ENCODE measurements around the gene SORCS3. TPM values are rescaled to one million over a fixed set of nuclear protein-coding genes. Genes with fewer than 3 reads are reported as not detected.

SORCS3 gene
- total RNA-seq, 1 donor from 2014 or later, result 2.0 TPM

- Mint-ChIP-seq H3K36me3 (ENCODE audit: unreplicated experiment) (peaks cover 17% of the 10 kb centered on the region), H3K27ac (ENCODE audit: unreplicated experiment) (no peak overlapping the region), H3K9me3 (ENCODE audit: unreplicated experiment) (peaks cover 6% of the 10 kb centered on the region), H3K4me3 (ENCODE audit: unreplicated experiment) (peak overlapping the region; percentile 88), H3K27me3 (ENCODE audit: unreplicated experiment) (peaks cover 28% of the 10 kb centered on the region), H3K4me1 (ENCODE audit: low read depth, unreplicated experiment) (peaks cover 6% of the 10 kb centered on the region)
- DNase-seq, result peak; percentile 27
- TF ChIP-seq CTCF (IDR thresholded peaks at IDR 0.05; ENCODE audit: partially characterized antibody, unreplicated experiment), result no peak
These were observed 1.3 kb upstream of the SORCS3 start for GRCh38 chr10:104639590-104640338.

GRCh38 chr10:104640339-104641186, 527 bp upstream of the SORCS3 start:
- Mint-ChIP-seq H3K9me3 (ENCODE audit: unreplicated experiment) (peaks cover 6% of the 10 kb centered on the region), H3K36me3 (ENCODE audit: unreplicated experiment) (peaks cover 17% of the 10 kb centered on the region), H3K4me1 (ENCODE audit: low read depth, unreplicated experiment) (peaks cover 6% of the 10 kb centered on the region), H3K27me3 (ENCODE audit: unreplicated experiment) (peaks cover 28% of the 10 kb centered on the region), H3K4me3 (ENCODE audit: unreplicated experiment) (peak overlapping the region; percentile 90), H3K27ac (ENCODE audit: unreplicated experiment) (no peak overlapping the region)
- TF ChIP-seq CTCF (IDR thresholded peaks at IDR 0.05; ENCODE audit: partially characterized antibody, unreplicated experiment), result no peak
- peak; percentile 48 for DNase-seq

- TF ChIP-seq CTCF (IDR thresholded peaks at IDR 0.05; ENCODE audit: partially characterized antibody, unreplicated experiment), result no peak
- peak; percentile 22 for DNase-seq
- H3K27ac Mint-ChIP-seq (ENCODE audit: unreplicated experiment), result no peak overlapping the region
- H3K27me3 Mint-ChIP-seq (ENCODE audit: unreplicated experiment), result peaks cover 29% of the 10 kb centered on the region
- peaks cover 17% of the 10 kb centered on the region for H3K36me3 Mint-ChIP-seq (ENCODE audit: unreplicated experiment)
- H3K4me3 Mint-ChIP-seq (ENCODE audit: unreplicated experiment), result peak overlapping the region; percentile 83
- peaks cover 4% of the 10 kb centered on the region for H3K4me1 Mint-ChIP-seq (ENCODE audit: low read depth, unreplicated experiment)
- peaks cover 6% of the 10 kb centered on the region for H3K9me3 Mint-ChIP-seq (ENCODE audit: unreplicated experiment)
These were observed 1.0 kb downstream of the SORCS3 start for GRCh38 chr10:104641937-104642657.

GRCh38 chr10:104642658-104643302, 1.7 kb downstream of the SORCS3 start:
- DNase-seq, result peak; percentile 92
- Mint-ChIP-seq H3K27ac (ENCODE audit: unreplicated experiment) (no peak overlapping the region), H3K9me3 (ENCODE audit: unreplicated experiment) (peaks cover 6% of the 10 kb centered on the region), H3K27me3 (ENCODE audit: unreplicated experiment) (peaks cover 26% of the 10 kb centered on the region), H3K4me1 (ENCODE audit: low read depth, unreplicated experiment) (peaks cover 4% of the 10 kb centered on the region), H3K36me3 (ENCODE audit: unreplicated experiment) (peaks cover 12% of the 10 kb centered on the region), H3K4me3 (ENCODE audit: unreplicated experiment) (peak overlapping the region; percentile 80)
- peak; percentile 67 for TF ChIP-seq CTCF (IDR thresholded peaks at IDR 0.05; ENCODE audit: partially characterized antibody, unreplicated experiment)
